ENCODE data around the gene COX4I2.

The COX4I2 gene

GRCh38 chr20:31677553-31678260, 40.0 kb downstream of the COX4I2 start:
- POLR2A ChIA-PET, result no interaction called here
- CTCF ChIA-PET, result interaction anchor here (1.8 kb wide), 1 partner anchor 46 kb away, joined by 5 read pairs; no protein-coding TSS in a partner anchor
- TF ChIP-seq CTBP1 (IDR thresholded peaks at IDR 0.05; ENCODE audit: borderline replicate concordance) (no peak), L3MBTL2 (conservative IDR thresholded peaks at IDR 0.05) (no peak), BHLHE40 (IDR thresholded peaks at IDR 0.05; ENCODE audit: borderline replicate concordance) (no peak), FOXK2 (IDR thresholded peaks at IDR 0.05) (no peak), ELF4 (IDR thresholded peaks at IDR 0.05) (no peak), PKNOX1 (IDR thresholded peaks at IDR 0.05) (no peak), SUZ12 (IDR thresholded peaks at IDR 0.05) (no peak), SP1 (IDR thresholded peaks at IDR 0.05) (no peak), NFRKB (IDR thresholded peaks at IDR 0.05) (no peak), FOXM1 (IDR thresholded peaks at IDR 0.05; ENCODE audit: borderline replicate concordance) (no peak), ZNF384 (IDR thresholded peaks at IDR 0.05) (no peak), HDGF (IDR thresholded peaks at IDR 0.05; ENCODE audit: borderline replicate concordance) (no peak), FOXA1 (IDR thresholded peaks at IDR 0.05) (no peak), LEF1 (IDR thresholded peaks at IDR 0.05; ENCODE audit: borderline replicate concordance) (no peak)
- DNase-seq (ENCODE audit: extremely low spot score), result no peak

GRCh38 chr20:31678389-31679356, 41.0 kb downstream of the COX4I2 start:
- ChIA-PET POLR2A (no interaction called here), CTCF (interaction anchor here (1.8 kb wide), 1 partner anchor 45 kb away, joined by 5 read pairs; no protein-coding TSS in a partner anchor)
- TF ChIP-seq TARDBP (IDR thresholded peaks at IDR 0.05) (no peak), LEF1 (IDR thresholded peaks at IDR 0.05; ENCODE audit: borderline replicate concordance) (no peak)
- no peak for DNase-seq (ENCODE audit: extremely low spot score)

- ChIA-PET POLR2A (no interaction called here), CTCF (no interaction called here)
- no peak for DNase-seq (ENCODE audit: extremely low spot score)
- TF ChIP-seq BHLHE40 (IDR thresholded peaks at IDR 0.05; ENCODE audit: borderline replicate concordance), result no peak
- TF ChIP-seq NFRKB (IDR thresholded peaks at IDR 0.05), result no peak
- TF ChIP-seq FOXK2 (IDR thresholded peaks at IDR 0.05), result no peak
- no peak for TF ChIP-seq TARDBP (IDR thresholded peaks at IDR 0.05)
- TF ChIP-seq ELF4 (IDR thresholded peaks at IDR 0.05), result no peak
- no peak for TF ChIP-seq CTBP1 (IDR thresholded peaks at IDR 0.05; ENCODE audit: borderline replicate concordance)
- no peak for TF ChIP-seq FOXM1 (IDR thresholded peaks at IDR 0.05; ENCODE audit: borderline replicate concordance)
- no peak for TF ChIP-seq PKNOX1 (IDR thresholded peaks at IDR 0.05)
- no peak for TF ChIP-seq SUZ12 (IDR thresholded peaks at IDR 0.05)
- no peak for TF ChIP-seq SP1 (IDR thresholded peaks at IDR 0.05)
- no peak for TF ChIP-seq L3MBTL2 (conservative IDR thresholded peaks at IDR 0.05)
- no peak for TF ChIP-seq ARNT (IDR thresholded peaks at IDR 0.05)
- TF ChIP-seq LEF1 (IDR thresholded peaks at IDR 0.05; ENCODE audit: borderline replicate concordance), result no peak
- no peak for TF ChIP-seq FOXA1 (IDR thresholded peaks at IDR 0.05)
- no peak for TF ChIP-seq HDGF (IDR thresholded peaks at IDR 0.05; ENCODE audit: borderline replicate concordance)
- TF ChIP-seq ZNF384 (IDR thresholded peaks at IDR 0.05), result no peak
These were observed 41.9 kb downstream of the COX4I2 start for GRCh38 chr20:31679357-31680285.

DNA sequence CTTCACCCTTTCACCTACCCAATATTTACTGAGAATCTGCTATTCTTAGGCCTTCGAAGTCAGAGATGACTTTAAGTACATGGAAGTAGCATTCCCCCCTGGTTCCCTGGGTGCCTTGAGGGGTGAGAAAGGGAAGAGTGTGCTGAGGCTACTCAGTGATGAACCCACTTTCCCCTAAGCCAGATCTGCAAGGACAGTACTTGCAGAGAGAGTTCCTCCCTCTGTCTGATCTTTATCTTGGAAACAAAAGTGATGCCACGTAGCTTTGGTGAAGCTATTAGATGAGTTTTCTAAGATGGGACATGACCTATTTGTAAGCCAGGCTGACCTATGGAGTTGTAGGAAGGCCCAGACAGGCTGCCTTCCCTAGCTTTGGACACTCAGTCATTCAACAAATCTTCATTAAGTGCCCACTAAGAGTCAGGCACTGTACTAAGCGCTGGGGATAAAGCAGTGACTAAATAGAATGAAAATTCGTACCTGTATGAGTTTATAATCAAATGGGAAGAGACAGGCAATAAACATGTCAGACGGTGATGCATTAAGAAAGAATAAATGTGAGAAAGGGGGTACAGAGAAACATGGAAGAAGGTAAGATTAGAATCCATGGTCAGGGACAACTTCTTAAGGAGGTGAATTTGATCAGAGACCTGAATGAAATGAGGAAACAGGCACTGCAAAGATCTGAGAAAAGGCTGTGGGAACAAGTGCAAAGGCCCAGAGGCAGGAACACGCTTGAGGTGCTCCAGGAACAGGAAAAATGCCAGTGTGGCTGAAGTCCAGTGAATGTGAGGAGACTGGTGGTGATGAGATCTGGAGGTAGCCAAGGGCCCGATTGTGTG, 42.8 kb downstream of the COX4I2 start:
- ChIA-PET CTCF (interaction anchor here (0.7 kb wide), 1 partner anchor 17 kb away, joined by 3 read pairs; no protein-coding TSS in a partner anchor), POLR2A (no interaction called here)

DNA sequence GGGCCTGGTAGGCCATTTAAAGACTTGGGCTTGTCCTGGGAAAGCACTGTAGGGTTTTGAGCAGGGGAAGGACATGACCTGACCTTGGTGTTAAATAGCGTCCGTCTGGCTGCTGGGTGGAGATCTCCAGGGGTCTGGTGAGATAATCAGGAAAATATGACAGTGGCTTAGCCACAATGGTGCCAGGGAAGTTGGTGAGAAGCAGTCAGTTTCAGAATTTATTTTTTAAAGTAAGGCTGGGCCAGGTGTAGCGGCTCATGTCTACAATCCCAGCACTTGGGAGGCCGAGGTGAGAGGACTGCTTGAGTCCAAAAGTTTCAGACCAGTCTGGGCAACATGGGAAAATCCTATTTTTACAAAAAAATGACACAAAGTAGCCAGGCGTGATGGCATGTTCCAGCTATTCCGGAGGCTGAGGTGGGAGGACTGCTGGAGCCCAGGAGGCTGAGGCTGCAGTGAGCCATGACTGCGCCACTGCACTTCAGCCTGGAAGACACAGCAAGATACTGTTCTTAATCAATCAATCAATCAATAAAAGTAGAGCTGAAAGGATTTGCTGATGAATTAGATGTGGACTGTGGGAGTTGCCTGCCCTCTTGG, 43.5 kb downstream of the COX4I2 start:
- ChIA-PET POLR2A (no interaction called here), CTCF (no interaction called here)
- no peak for DNase-seq (ENCODE audit: extremely low spot score)
- TF ChIP-seq BHLHE40 (IDR thresholded peaks at IDR 0.05; ENCODE audit: borderline replicate concordance), result no peak
- TF ChIP-seq TARDBP (IDR thresholded peaks at IDR 0.05), result no peak
- no peak for TF ChIP-seq CTBP1 (IDR thresholded peaks at IDR 0.05; ENCODE audit: borderline replicate concordance)
- TF ChIP-seq ARNT (IDR thresholded peaks at IDR 0.05), result no peak
- no peak for TF ChIP-seq FOXK2 (IDR thresholded peaks at IDR 0.05)
- TF ChIP-seq SUZ12 (IDR thresholded peaks at IDR 0.05), result no peak

More for the DNA sequence above, 42.8 kb downstream of the COX4I2 start:
- no peak for TF ChIP-seq SP1 (IDR thresholded peaks at IDR 0.05)
- no peak for TF ChIP-seq CTBP1 (IDR thresholded peaks at IDR 0.05; ENCODE audit: borderline replicate concordance)
- TF ChIP-seq LEF1 (IDR thresholded peaks at IDR 0.05; ENCODE audit: borderline replicate concordance), result no peak
- TF ChIP-seq ELF4 (IDR thresholded peaks at IDR 0.05), result no peak
- no peak for DNase-seq (ENCODE audit: extremely low spot score)
